GM20431 (cell line): ENCODE measurements around the gene FXYD1.

Source experiments
- in situ Hi-C: fragments of 300-500 bp; cut with MseI, MboI; formaldehyde crosslinking; loops from one replicate; pipeline ENCODE4 v1.15.0; 2020; ENCODE audit warnings: low sequenced_read_pairs; ENCODE audit not compliant: unreplicated experiment

FXYD1 gene

GRCh38 chr19:35156673-35157014 lies 18.0 kb downstream of the FXYD1 start:
- in situ Hi-C loops, result no loop called here

GRCh38 chr19:35157431-35157830 lies 18.8 kb downstream of the FXYD1 start:
- in situ Hi-C loops, result no loop called here

- in situ Hi-C loops, result no loop called here
Measured at GRCh38 chr19:35159606-35160005, 21.0 kb downstream of the FXYD1 start.

GRCh38 chr19:35160629-35161433 lies 22.2 kb downstream of the FXYD1 start:
- in situ Hi-C loops, result no loop called here

- in situ Hi-C loops, result no loop called here
Measured at GRCh38 chr19:35161434-35161743, 22.8 kb downstream of the FXYD1 start.

GRCh38 chr19:35162471-35163326 lies 24.1 kb downstream of the FXYD1 start:
- in situ Hi-C loops, result no loop called here

- in situ Hi-C loops, result no loop called here
Measured at GRCh38 chr19:35164418-35164817, 25.8 kb downstream of the FXYD1 start.

- in situ Hi-C loops, result no loop called here
Measured at GRCh38 chr19:35165200-35166058, 26.8 kb downstream of the FXYD1 start.

- in situ Hi-C loops, result no loop called here
Measured at GRCh38 chr19:35166100-35167063, 27.8 kb downstream of the FXYD1 start.

GRCh38 chr19:35167251-35168119 lies 28.9 kb downstream of the FXYD1 start:
- in situ Hi-C loops, result no loop called here

- in situ Hi-C loops, result no loop called here
Measured at GRCh38 chr19:35168196-35168595, 29.6 kb downstream of the FXYD1 start.

- in situ Hi-C loops, result no loop called here
Measured at GRCh38 chr19:35169221-35169995, 30.8 kb downstream of the FXYD1 start.

- in situ Hi-C loops, result no loop called here
Measured at GRCh38 chr19:35170359-35171061, 31.9 kb downstream of the FXYD1 start.

GRCh38 chr19:35171730-35172129 lies 33.1 kb downstream of the FXYD1 start:
- in situ Hi-C loops, result no loop called here

- in situ Hi-C loops, result no loop called here
Measured at GRCh38 chr19:35174226-35174625, 35.6 kb downstream of the FXYD1 start.

GRCh38 chr19:35176181-35176570 lies 37.6 kb downstream of the FXYD1 start:
- in situ Hi-C loops, result no loop called here
